Left ventricle myocardium inferior (tissue), 1 donor: ENCODE measurements around the gene CPNE5. TPM values are rescaled to one million over a fixed set of nuclear protein-coding genes. Genes with fewer than 3 reads are reported as not detected.

Source experiments
- DNase-seq: peaks from one replicate; pipeline ENCODE4 v3.0.0-alpha.2; 2020
- H3K27ac ChIP-seq: fragments of 200-600 bp; replicated peaks from 2 replicates; pipeline ENCODE4 v1.8.0; 2021
- H3K27me3 ChIP-seq: fragments of 200-600 bp; 2 replicates; pipeline ENCODE4 v1.8.0; 2021; ENCODE audit warnings: low read depth
- H3K36me3 ChIP-seq: fragments of 200-600 bp; 2 replicates; pipeline ENCODE4 v1.8.0; 2021
- H3K4me1 ChIP-seq: fragments of 200-600 bp; 2 replicates; pipeline ENCODE4 v1.8.0; 2021
- H3K4me3 ChIP-seq: fragments of 200-600 bp; 2 replicates; pipeline ENCODE4 v1.8.0; 2021; ENCODE audit warnings: mild to moderate bottlenecking, moderate library complexity
- H3K9me3 ChIP-seq: fragments of 200-600 bp; replicated peaks from 2 replicates; pipeline ENCODE4 v1.8.0; 2021
- CTCF ChIP-seq: fragments of 200-600 bp; IDR thresholded peaks from 2 replicates; pipeline ENCODE4 v1.8.0; 2021; ENCODE audit warnings: antibody characterized with exemption, mild to moderate bottlenecking, borderline replicate concordance
- intact Hi-C: fragments of 100-400 bp; cut with micrococcal nuclease; formaldehyde crosslinking; loops from one replicate; pipeline ENCODE4 v1.11.0; 2022
- total RNA-seq: library from RNA; stranded (reverse); fragmentation: NEBNext Ultra II Directional; extraction: Animal tissue kit (Norgen Biotek cat#: 25700); gene quantifications from one replicate; pipeline ENCODE4 v1.2.1, GENCODE V29; 2021
- donor health status: DM: no; HTN: yes; CAD: no; lungs with severe emphysema.

The CPNE5 gene
- total RNA-seq, 1 donor from 2014 or later = 26.5 TPM

- Histone ChIP-seq H3K27me3 (no peaks in the 10 kb centered on the region), H3K4me3 (no peak overlapping the region), H3K4me1 (peaks cover 11% of the 10 kb centered on the region), H3K36me3 (peaks cover 4% of the 10 kb centered on the region), H3K9me3 (no peaks in the 10 kb centered on the region), H3K27ac (no peak overlapping the region)
- DNase-seq = no peak
- no peak for TF ChIP-seq CTCF
- intact Hi-C loops = no loop called here
Observed at GRCh38 chr6:36793296-36793912, 45.8 kb downstream of the CPNE5 start.

- intact Hi-C loops = no loop called here
- TF ChIP-seq CTCF = no peak
- Histone ChIP-seq H3K27ac (no peak overlapping the region), H3K36me3 (no peaks in the 10 kb centered on the region), H3K4me1 (peaks cover 11% of the 10 kb centered on the region), H3K27me3 (no peaks in the 10 kb centered on the region), H3K4me3 (no peak overlapping the region), H3K9me3 (no peaks in the 10 kb centered on the region)
- DNase-seq = no peak
Observed at GRCh38 chr6:36791521-36792135, 47.6 kb downstream of the CPNE5 start.

GRCh38 chr6:36791085-36791484 is 48.2 kb downstream of the CPNE5 start:
- Histone ChIP-seq H3K4me1 (peaks cover 11% of the 10 kb centered on the region), H3K36me3 (no peaks in the 10 kb centered on the region), H3K9me3 (no peaks in the 10 kb centered on the region), H3K27me3 (no peaks in the 10 kb centered on the region), H3K27ac (no peak overlapping the region), H3K4me3 (no peak overlapping the region)
- no peak for DNase-seq
- TF ChIP-seq CTCF = no peak
- intact Hi-C loops = no loop called here

GRCh38 chr6:36788768-36789167 is 50.5 kb downstream of the CPNE5 start:
- intact Hi-C loops = no loop called here
- TF ChIP-seq CTCF = no peak
- DNase-seq = no peak

GRCh38 chr6:36788186-36788585 is 51.1 kb downstream of the CPNE5 start:
- no peak for TF ChIP-seq CTCF
- Histone ChIP-seq H3K36me3 (no peaks in the 10 kb centered on the region), H3K27me3 (no peaks in the 10 kb centered on the region), H3K4me3 (no peak overlapping the region), H3K27ac (no peak overlapping the region), H3K4me1 (peaks cover 12% of the 10 kb centered on the region), H3K9me3 (no peaks in the 10 kb centered on the region)
- no peak for DNase-seq
- intact Hi-C loops = no loop called here

More at GRCh38 chr6:36788768-36789167, 50.5 kb downstream of the CPNE5 start:
- no peak overlapping the region for H3K27ac ChIP-seq
- H3K36me3 ChIP-seq = no peaks in the 10 kb centered on the region
- no peaks in the 10 kb centered on the region for H3K27me3 ChIP-seq
- peaks cover 12% of the 10 kb centered on the region for H3K4me1 ChIP-seq
- no peaks in the 10 kb centered on the region for H3K9me3 ChIP-seq
- H3K4me3 ChIP-seq = no peak overlapping the region
